Liver (tissue), 3 donors: Measurements from ENCODE around the gene SUPT4H1.

Experiments
- CTCF ChIP-seq: fragments of 150-350 bp; IDR thresholded peaks from 2 replicates; pipeline ENCODE4 v1.5.1; 2017; ENCODE audit warnings: improper control_type of control experiment, low read depth, low read length; ENCODE audit not compliant: missing input control
- EGR1 ChIP-seq, 2 donors: IDR thresholded peaks; 2 replicates each; pipeline ENCODE4 v1.6.1; 2016 to 2018; ENCODE audit warnings: antibody characterized with exemption in 2 of 2, low read depth in 2 of 2
- HNF4G ChIP-seq: IDR thresholded peaks from 2 replicates; pipeline ENCODE4 v1.6.1; 2016; ENCODE audit warnings: antibody characterized with exemption
- TAF1 ChIP-seq: conservative IDR thresholded peaks from 2 replicates; pipeline ENCODE4 v1.6.1; 2016; ENCODE audit warnings: antibody characterized with exemption, mild to moderate bottlenecking
- YY1 ChIP-seq: IDR thresholded peaks from 2 replicates; pipeline ENCODE4 v1.6.1; 2016; ENCODE audit warnings: antibody characterized with exemption, mild to moderate bottlenecking
- donor health status: healthy.
- donor health status: healthy.

- TF ChIP-seq CTCF (no peak), TAF1 (no peak), YY1 (no peak), HNF4G (no peak), EGR1 (IDR thresholded peaks at IDR 0.05; ENCODE audit: low read depth in 2 of 2) (no peak)
Measured at GRCh38 chr17:58382108-58382871, 30.3 kb upstream of the SUPT4H1 start.
